Upper lobe of right lung (tissue), 1 donor: ENCODE results near the gene DNAAF1. TPM values are rescaled to one million over a fixed set of nuclear protein-coding genes. Genes with fewer than 3 reads are reported as not detected.
A peak's percentile ranks its signal among the peaks of the same experiment; 100 is the strongest.

Experiments used
- ATAC-seq: fragments of 200-7000 bp; cut with Tn5 transposase; one replicate; pipeline ENCODE4 v1.9.1; 2020; ENCODE audit warnings: mild to moderate bottlenecking, moderate library complexity
- DNase-seq: peaks from one replicate; pipeline ENCODE4 v3.0.0-alpha.2; 2020
- H3K27ac ChIP-seq: fragments of 200-600 bp; one replicate; pipeline ENCODE4 v1.8.0; 2022
- H3K27me3 ChIP-seq: fragments of 200-600 bp; one replicate; pipeline ENCODE4 v1.8.0; 2022; ENCODE audit warnings: mild to moderate bottlenecking
- H3K36me3 ChIP-seq: fragments of 200-600 bp; one replicate; pipeline ENCODE4 v1.8.0; 2022
- H3K4me1 ChIP-seq: fragments of 200-600 bp; one replicate; pipeline ENCODE4 v1.8.0; 2022
- H3K4me3 ChIP-seq: fragments of 200-600 bp; one replicate; pipeline ENCODE4 v1.8.0; 2022; ENCODE audit warnings: mild to moderate bottlenecking
- H3K9me3 ChIP-seq: fragments of 200-600 bp; one replicate; pipeline ENCODE4 v1.8.0; 2022
- CTCF ChIP-seq: fragments of 200-600 bp; IDR thresholded peaks from one replicate; pipeline ENCODE4 v1.8.0; 2022; ENCODE audit warnings: antibody characterized with exemption
- intact Hi-C: fragments of 100-400 bp; cut with DNase I; formaldehyde crosslinking; loops from one replicate; pipeline ENCODE4 v1.11.0; 2022
- total RNA-seq: library from RNA; stranded (reverse); fragmentation: NEBNext Ultra II Directional; extraction: Animal tissue kit (Norgen Biotek cat#: 25700); gene quantifications from one replicate; pipeline ENCODE4 v1.2.1, GENCODE V29; 2021
- donor health status: DM: no; HTN: yes; CAD: no; lungs with severe emphysema.

The DNAAF1 gene
- total RNA-seq, 1 donor from 2014 or later = 0.49 TPM

- intact Hi-C loops = no loop called here
Observed at GRCh38 chr16:84166796-84167695, 21.9 kb downstream of the DNAAF1 start.

DNA sequence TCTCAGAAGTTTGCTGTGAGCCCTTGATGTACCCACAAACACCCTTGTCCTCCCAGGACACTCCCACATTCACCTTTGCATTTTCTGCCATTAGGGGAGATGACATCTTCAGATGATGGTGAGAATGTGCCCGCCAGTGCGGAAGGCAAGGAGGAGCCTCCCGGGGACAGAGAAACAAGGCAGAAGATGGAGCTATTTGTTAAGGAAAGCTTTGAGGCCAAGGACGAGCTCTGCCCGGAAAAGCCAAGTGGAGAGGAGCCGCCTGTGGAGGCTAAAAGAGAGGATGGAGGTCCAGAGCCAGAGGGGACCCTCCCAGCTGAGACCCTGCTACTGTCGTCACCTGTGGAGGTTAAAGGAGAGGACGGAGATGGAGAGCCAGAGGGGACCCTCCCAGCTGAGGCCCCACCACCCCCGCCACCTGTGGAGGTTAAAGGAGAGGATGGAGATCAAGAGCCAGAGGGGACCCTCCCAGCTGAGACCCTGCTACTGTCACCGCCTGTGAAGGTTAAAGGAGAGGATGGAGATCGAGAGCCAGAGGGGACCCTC, 24.7 kb downstream of the DNAAF1 start:
- ATAC-seq (peak; percentile 24), DNase-seq (no peak)
- Histone ChIP-seq H3K4me3 (no peak overlapping the region), H3K36me3 (no peaks in the 10 kb centered on the region), H3K27me3 (peaks cover 10% of the 10 kb centered on the region), H3K9me3 (no peaks in the 10 kb centered on the region), H3K27ac (no peak overlapping the region), H3K4me1 (no peaks in the 10 kb centered on the region)
- intact Hi-C loops = no loop called here
- no peak for TF ChIP-seq CTCF

More at GRCh38 chr16:84166796-84167695, 21.9 kb downstream of the DNAAF1 start:
- Histone ChIP-seq H3K4me1 (no peaks in the 10 kb centered on the region), H3K4me3 (no peak overlapping the region), H3K27ac (no peak overlapping the region), H3K27me3 (peaks cover 10% of the 10 kb centered on the region), H3K36me3 (no peaks in the 10 kb centered on the region), H3K9me3 (no peaks in the 10 kb centered on the region)
- no peak for TF ChIP-seq CTCF
- DNase-seq = no peak
- ATAC-seq = no peak

GRCh38 chr16:84174396-84174795, 29.3 kb downstream of the DNAAF1 start:
- Histone ChIP-seq H3K4me3 (no peak overlapping the region), H3K27ac (no peak overlapping the region), H3K9me3 (no peaks in the 10 kb centered on the region), H3K27me3 (no peaks in the 10 kb centered on the region), H3K36me3 (peaks cover 16% of the 10 kb centered on the region), H3K4me1 (peaks cover 31% of the 10 kb centered on the region)
- no peak for ATAC-seq
- no peak for TF ChIP-seq CTCF
- intact Hi-C loops = no loop called here
- DNase-seq = no peak

GRCh38 chr16:84175350-84176081, 30.4 kb downstream of the DNAAF1 start:
- no peaks in the 10 kb centered on the region for H3K27me3 ChIP-seq
- TF ChIP-seq CTCF = peak; percentile 62
- no peaks in the 10 kb centered on the region for H3K9me3 ChIP-seq
- DNase-seq = no peak
- intact Hi-C loops = no loop called here
- H3K4me1 ChIP-seq = peaks cover 31% of the 10 kb centered on the region
- H3K4me3 ChIP-seq = no peak overlapping the region
- peak overlapping the region; percentile 88 for H3K27ac ChIP-seq
- ATAC-seq = peak; percentile 65
- peaks cover 27% of the 10 kb centered on the region for H3K36me3 ChIP-seq

DNA sequence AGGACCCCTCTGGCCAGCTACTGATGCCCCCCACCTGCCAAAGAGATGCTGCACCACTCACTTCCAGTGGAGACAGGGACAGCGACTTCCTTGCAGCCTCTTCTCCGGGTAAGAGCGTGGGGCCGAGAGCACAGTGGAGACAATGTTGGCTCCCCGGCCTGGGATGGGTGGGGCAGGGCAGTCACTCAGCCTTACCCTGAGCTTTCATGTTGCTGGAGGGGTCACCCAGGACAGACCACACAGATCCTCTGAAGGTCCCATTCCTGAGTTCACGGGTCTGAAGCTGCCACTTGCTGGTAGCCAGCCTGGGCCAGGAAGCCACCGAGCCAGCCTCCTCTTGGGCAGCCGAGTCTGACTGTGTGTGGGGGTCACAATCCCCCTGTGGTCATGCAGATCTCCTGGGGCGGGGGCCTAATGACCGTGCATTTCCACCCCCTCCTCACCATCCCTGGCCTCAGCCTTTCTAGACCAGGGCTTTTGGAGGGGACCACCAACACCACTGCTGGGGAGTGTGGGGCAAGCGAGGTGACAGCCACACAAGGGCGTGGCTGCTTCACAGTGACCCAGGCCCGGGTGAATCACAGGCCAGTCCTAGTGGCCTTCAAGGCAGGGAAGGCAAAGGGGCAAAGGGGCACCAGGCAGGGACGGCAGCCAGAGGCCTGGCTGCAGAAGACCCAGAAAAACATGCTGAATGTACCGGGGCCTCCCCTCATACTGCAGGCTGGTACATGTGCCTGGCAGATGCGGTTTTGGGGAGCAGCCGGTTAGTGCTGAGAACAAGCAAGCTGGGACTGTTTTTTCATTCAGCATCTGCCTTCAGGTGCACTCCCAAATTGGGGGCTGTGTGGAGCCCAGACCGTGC, 31.3 kb downstream of the DNAAF1 start:
- Histone ChIP-seq H3K4me3 (no peak overlapping the region), H3K9me3 (no peaks in the 10 kb centered on the region), H3K36me3 (peaks cover 36% of the 10 kb centered on the region), H3K27me3 (no peaks in the 10 kb centered on the region), H3K27ac (peak overlapping the region; percentile 88), H3K4me1 (peaks cover 31% of the 10 kb centered on the region)
- TF ChIP-seq CTCF = no peak
- DNase-seq = no peak
- intact Hi-C loops = no loop called here
- peak; percentile 1 for ATAC-seq
